GM21723 (cell line): Measurements from ENCODE around the gene NDUFA1.
"Not testable (repeated sequence)": the region's sequence is repeated elsewhere in the genome, so short reads cannot be mapped to it uniquely, and the experiment has no call there.

ENCODE experiments used
- ATAC-seq: cut with Tn5 transposase; IDR thresholded peaks from one replicate; pipeline ENCODE4 v1.9.1; 2021; ENCODE audit warnings: mild to moderate bottlenecking, moderate library complexity; ENCODE audit not compliant: unreplicated experiment

Gene NDUFA1

DNA sequence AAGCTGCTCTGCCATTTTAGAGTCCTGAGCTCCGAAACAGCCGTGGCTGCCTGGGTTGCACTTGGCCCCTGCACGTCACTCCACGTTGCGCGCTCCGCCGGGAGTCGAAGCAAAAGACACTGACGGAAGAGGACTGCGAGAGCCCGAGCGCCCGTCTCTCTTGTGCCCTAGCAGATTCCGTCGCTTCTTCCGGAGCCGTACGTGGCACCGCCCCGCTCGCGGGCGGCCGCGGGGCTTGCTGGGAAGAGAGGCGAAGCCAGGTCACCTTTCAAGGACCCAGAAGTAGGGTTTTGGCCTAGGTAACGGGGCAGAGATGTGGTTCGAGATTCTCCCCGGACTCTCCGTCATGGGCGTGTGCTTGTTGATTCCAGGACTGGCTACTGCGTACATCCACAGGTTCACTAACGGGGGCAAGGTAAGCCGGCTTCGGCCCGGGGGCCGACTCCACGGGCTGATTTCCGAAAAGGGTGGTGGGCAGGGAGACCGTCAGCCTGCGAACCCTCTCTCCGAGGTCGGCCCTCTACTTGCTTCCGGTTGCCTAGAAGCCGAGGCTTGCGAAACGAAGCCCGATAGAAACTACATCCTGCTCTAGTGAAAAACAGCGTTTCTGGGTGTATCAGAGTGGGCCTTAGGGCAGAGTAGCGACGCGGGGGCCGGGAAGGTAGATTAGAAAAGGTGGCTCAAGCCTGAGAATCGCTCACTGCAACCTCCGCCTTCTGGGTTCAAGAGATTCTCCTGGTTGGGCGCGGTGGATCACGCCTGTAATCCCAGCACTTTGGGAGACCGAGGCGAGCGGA, at the start of gene NDUFA1, which contains the start of gene RNF113A:
TSS of gene NDUFA1 (plus strand) at position 234 of the 797 bp plus-strand sequence. CDS start at position 314, 80 bp downstream.
TSS of gene RNF113A (minus strand) at position 135 of the 797 bp plus-strand sequence. CDS start at position 15, 120 bp downstream.
- peak; percentile 93 for ATAC-seq

DNA sequence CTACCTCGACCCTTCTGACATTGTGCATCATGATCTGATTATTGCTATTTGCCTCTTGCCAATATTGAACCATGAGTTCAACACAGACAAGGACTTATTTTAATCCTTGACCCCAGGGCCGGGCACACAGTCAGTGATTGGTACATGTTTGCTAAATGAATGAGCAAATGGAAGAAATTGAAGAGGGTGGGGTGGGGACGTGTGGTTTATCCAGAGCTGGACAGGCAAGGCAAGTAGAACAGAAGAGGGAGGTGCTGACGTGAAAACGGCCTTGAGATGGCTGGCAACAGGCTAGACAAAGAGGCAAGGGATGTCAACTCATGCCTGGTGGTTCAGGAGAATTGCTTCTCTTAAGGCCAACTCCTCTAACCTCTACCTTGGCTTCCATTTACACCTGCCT, 47.4 kb upstream of the NDUFA1 start:
- ATAC-seq: not testable (repeated sequence)

DNA sequence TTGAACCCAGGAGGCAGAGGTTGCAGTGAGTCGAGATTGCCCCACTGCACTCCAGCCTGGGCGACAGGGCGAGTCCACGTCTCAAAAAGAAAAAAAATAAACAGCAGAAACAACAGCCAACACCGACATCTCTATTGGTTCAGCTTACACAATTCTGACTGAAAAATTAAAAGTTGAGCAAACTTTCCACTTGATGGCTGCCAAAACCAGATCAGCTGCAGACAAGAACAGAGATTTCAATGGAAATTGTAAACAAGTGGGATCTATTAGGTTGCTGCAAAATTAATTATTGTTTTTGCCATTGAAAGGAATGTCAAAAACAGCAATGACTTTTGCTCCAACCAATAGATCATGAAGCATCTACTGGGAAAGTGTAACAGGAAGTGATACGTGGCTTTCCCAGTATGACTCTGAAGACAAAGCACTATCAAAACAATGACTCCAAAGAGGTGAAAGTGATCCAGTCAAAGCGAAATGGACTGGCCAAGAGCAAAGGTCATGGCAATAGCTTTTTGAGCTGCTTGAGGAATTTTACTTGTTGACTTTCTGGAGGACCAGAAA, 45.2 kb upstream of the NDUFA1 start:
- ATAC-seq: no peak

- no peak for ATAC-seq
Observed at GRCh38 chrX:119828446-119828845, 43.2 kb upstream of the NDUFA1 start.

- ATAC-seq: no peak
Observed at GRCh38 chrX:119833905-119834304, 37.7 kb upstream of the NDUFA1 start.

- ATAC-seq: peak; percentile 97
Observed at GRCh38 chrX:119852382-119853353, 19.0 kb upstream of the NDUFA1 start, which contains the start of gene UPF3B. Gene UPF3B (minus strand): TSS chrX:119852963. CDS start chrX:119852928, 35 bp downstream.

- no peak for ATAC-seq
Observed at GRCh38 chrX:119853444-119853843, 18.2 kb upstream of the NDUFA1 start.

GRCh38 chrX:119870626-119871131, 953 bp upstream of the NDUFA1 start:
- peak; percentile 24 for ATAC-seq

GRCh38 chrX:119871245-119871598, 410 bp upstream of the NDUFA1 start:
- peak; percentile 53 for ATAC-seq

GRCh38 chrX:119878740-119879139, 7.1 kb downstream of the NDUFA1 start:
- ATAC-seq: no peak

DNA sequence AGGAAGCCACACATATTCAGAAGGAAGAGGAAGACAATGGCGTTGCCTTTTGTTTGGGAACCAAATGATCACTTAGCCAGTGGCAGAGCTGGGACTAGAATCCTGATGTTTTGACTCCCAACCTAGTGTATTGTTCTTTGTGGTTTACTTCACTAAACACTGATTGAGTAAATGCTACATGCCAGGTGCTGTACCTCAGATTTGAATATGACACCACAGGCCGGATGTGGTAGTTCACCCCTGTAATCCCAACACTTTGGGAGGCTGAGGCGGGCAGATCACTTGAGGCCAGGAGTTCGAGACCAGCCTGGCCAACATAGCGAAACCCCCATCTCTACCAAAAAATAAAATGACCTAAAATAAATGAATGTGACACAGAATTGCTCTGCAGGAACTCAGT, 8.4 kb downstream of the NDUFA1 start:
- ATAC-seq: peak; percentile 65

DNA sequence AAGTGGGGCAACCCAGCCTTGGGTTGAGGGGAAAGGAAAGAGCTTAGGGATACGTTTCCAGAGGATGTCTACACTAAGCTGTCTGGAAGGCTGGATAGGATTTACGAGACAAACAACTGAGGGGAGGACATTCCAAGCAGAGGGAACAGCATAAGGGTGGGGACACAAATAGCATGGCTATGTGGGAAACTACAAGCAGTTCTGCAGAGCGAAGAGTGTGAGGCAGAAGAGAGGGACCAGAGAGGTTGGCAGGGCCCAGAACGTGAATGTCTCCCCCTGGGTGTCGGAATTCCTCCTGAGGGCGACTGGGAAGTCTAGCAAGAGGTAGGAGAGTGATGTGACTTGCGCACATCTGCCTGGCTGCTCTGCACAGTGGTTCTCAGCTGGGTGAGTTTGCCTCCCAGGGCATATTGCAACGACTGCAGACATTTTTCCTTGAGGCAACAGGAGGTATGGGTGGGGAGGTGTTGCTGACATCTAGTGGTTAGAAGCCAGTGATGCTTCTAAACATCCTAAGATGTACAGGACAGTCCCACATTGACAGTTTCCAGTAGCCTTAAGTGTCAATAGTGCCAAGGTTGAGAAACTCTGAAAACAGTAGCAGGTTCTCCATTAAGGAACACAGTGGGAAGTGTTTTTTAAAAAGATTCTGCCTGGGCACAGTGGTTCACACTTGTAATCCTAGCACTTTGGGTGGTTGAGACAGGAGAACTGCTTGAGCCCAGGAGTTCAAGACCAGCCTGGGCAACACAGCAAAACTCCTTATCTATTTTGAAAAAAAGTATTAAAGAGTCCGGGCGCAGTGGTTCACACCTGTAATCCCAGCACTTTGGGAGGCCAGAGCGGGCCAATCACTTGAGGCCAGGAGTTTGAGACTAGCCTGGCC, 9.2 kb downstream of the NDUFA1 start:
- peak; percentile 84 for ATAC-seq

DNA sequence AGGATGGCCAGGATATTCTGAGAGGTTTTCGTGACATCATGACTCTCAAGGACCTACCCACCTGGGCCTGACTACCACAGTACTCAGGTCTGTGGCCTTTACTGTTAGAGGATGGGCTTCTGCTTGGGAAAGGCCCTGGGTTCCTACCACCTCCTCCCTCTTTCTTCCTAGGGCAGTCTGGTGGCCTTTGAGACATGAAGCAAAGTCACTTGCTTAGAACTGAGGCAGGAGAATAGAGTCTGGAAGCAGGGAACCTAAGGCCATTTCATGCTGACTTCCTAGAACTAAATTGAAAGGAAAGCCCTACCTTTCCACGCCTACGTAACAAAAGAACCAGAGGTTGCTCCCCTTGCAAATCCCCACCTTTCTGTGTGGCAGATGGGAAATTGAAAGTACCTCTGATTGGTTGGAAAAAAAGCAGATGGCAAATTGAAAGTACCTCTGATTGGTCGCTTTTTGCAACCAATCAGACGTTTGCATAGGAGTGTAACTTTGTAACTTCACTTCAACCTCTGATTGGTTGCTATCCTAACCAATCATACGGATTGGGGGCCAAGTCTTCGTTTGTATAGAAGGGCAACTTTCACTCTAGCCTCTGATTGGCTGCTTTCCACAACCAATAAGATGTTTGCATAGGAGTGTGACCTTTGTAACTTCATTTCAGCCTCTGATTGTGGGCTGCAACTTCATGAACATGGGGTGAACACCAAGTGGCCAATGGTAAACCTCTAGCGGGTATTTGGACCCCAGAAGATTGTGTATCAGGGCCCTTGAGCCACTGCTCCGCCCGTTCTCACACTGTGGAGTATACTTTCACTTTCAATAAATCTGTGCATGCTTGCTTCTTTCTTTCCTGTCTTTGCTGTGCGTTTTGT, 14.2 kb downstream of the NDUFA1 start:
- no peak for ATAC-seq

- ATAC-seq: no peak
Observed at GRCh38 chrX:119887721-119888425, 16.2 kb downstream of the NDUFA1 start.

DNA sequence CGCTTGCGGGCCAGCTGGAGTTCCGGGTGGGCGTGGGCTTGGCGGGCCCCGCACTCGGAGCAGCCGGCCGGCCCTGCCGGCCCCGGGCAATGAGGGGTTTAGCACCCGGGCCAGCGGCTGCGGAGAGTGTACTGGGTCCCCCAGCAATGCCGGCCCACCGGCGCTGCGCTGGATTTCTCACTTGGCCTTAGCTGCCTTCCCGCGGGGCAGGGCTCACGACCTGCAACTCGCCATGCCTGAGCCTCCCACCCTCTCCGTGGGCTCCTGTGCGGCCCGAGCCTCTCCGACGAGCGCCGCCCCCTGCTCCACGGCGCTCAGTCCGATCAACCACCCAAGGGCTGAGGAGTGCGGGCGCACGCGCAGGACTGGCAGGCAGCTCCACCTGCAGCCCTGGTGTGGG, 19.0 kb downstream of the NDUFA1 start:
- not testable (repeated sequence) for ATAC-seq

DNA sequence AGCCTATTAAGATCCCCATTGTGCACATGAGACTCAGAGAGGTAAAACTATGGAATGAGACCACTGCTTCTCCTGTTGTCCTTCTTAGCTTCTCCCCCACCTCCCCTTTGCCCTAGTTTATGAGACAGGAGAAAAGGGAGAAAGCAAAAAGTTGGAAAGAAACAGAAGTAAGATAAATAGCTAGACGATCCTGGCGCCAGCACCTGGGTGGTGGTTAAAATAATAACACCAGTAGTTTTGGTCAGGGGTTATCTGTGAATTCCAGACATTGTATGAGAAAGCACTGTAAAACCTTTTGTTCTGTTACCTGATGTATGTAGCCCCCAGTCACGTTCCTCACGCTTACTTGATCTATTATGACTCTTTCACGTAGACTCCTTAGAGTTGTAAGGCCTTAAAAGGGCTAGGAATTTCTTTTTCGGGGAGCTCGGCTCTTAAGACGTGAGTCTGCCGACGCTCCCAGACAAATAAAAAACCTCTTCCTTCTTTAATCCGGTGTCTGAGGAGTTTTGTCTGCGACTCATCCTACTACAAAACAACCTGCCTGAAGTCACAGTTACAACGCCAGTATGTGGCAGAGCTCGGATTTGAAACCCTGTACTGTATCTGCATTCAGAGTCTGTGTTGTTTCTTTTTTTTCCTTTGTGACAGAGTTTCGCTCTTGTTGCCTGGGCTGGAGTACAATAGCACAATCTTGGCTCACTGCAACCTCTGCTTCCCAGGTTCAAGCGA, 20.5 kb downstream of the NDUFA1 start:
- ATAC-seq: not testable (repeated sequence)

DNA sequence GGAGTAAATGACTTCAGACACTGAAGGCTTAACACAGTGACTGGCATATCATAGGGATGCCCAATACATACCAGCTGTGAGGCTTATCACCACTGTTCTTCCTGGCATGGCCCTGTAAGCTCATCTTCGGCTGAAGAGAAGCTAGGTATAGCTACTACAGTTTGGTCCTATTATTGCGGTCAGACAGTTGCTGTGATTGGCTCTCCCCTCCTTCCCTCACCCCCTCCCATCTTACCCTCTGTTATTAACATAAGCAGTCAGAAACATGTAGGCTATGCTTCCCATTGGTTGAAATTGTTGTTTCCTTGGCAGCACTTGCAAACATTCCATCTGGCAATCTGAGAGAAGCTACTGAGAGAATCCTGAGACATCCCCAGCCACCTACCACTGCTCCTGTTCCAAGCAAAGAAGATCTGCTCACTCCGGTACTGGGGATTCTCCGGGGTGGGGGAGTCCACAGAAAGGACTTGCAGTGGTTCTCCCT, 24.3 kb downstream of the NDUFA1 start, which contains the start of gene AKAP14:
TSS of gene AKAP14 (plus strand) at position 51 of the 484 bp plus-strand sequence. CDS start 7,331 bp downstream, outside the sequence.
- no peak for ATAC-seq
